ENCODE data around the gene ZCCHC24. TPM values are rescaled to one million over a fixed set of nuclear protein-coding genes. Genes with fewer than 3 reads are reported as not detected.

The ZCCHC24 gene
- total RNA-seq, 4 donors from 2014 or later = 100 to 156 (median 120) TPM

DNA sequence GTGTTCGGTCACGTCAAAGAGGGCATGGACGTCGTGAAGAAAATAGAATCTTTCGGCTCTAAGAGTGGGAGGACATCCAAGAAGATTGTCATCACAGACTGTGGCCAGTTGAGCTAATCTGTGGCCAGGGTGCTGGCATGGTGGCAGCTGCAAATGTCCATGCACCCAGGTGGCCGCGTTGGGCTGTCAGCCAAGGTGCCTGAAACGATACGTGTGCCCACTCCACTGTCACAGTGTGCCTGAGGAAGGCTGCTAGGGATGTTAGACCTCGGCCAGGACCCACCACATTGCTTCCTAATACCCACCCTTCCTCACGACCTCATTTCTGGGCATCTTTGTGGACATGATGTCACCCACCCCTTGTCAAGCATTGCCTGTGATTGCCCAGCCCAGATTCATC, 91.7 kb downstream of the ZCCHC24 start:
- TF ChIP-seq EP300 (IDR thresholded peaks at IDR 0.05) (no peak), POLR2A (IDR thresholded peaks at IDR 0.05; ENCODE audit: low read depth) (no peak), POLR2AphosphoS5 (IDR thresholded peaks at IDR 0.05) (no peak)
- TF ChIP-seq, protein P1, sequence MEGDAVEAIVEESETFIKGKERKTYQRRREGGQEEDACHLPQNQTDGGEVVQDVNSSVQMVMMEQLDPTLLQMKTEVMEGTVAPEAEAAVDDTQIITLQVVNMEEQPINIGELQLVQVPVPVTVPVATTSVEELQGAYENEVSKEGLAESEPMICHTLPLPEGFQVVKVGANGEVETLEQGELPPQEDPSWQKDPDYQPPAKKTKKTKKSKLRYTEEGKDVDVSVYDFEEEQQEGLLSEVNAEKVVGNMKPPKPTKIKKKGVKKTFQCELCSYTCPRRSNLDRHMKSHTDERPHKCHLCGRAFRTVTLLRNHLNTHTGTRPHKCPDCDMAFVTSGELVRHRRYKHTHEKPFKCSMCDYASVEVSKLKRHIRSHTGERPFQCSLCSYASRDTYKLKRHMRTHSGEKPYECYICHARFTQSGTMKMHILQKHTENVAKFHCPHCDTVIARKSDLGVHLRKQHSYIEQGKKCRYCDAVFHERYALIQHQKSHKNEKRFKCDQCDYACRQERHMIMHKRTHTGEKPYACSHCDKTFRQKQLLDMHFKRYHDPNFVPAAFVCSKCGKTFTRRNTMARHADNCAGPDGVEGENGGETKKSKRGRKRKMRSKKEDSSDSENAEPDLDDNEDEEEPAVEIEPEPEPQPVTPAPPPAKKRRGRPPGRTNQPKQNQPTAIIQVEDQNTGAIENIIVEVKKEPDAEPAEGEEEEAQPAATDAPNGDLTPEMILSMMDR (IDR thresholded peaks at IDR 0.05) = no peak
- no peak overlapping the region for H3K4me3 ChIP-seq
- DNase-seq (ENCODE audit: extremely low spot score) = no peak
- peaks cover 51 to 77% (median 67%) of the 10 kb centered on the region in 4 donors for H3K36me3 ChIP-seq
- WGBS = 91% methylated on average over 11 of the region's 11 CpGs
- no peaks in the 10 kb centered on the region for H3K9me3 ChIP-seq
- no peak overlapping the region for H3K27ac ChIP-seq (replicated peaks in 1 of 4)
- H3K4me1 ChIP-seq = peaks cover 5 to 20% (median 12%) of the 10 kb centered on the region in 4 donors
- no peaks in the 10 kb centered on the region for H3K27me3 ChIP-seq
- intact Hi-C loops (cut with DNase I) = no loop called here

DNA sequence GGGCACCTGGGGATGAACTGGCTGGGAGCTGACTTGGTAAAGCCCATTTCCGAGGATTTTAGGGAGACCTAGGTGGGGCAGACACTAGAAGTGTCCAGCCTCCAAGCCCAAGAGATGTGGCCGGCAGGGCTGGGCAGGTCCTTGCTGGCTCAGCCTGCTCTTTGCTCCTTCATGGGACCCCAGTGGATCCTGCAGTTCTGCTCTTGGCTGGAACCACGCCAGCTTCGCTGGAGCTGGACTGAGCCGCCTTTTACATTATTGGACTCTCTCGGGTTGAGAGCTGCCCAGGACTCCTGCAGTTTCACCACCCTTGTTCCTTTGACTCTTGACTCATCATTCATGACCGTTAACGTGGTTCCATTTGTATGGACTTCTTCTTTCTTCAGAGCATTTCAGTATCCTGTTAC, 92.4 kb downstream of the ZCCHC24 start:
- H3K9me3 ChIP-seq = no peaks in the 10 kb centered on the region
- intact Hi-C loops (cut with DNase I) = no loop called here
- peaks cover 51 to 75% (median 67%) of the 10 kb centered on the region in 4 donors for H3K36me3 ChIP-seq
- no peak overlapping the region for H3K4me3 ChIP-seq
- no peak overlapping the region for H3K27ac ChIP-seq (replicated peaks in 1 of 4)
- no peaks in the 10 kb centered on the region for H3K27me3 ChIP-seq
- TF ChIP-seq EP300 (IDR thresholded peaks at IDR 0.05) = no peak
- no peak for TF ChIP-seq POLR2AphosphoS5 (IDR thresholded peaks at IDR 0.05)
- TF ChIP-seq, protein P1 (IDR thresholded peaks at IDR 0.05) = no peak
- no peak for TF ChIP-seq POLR2A (IDR thresholded peaks at IDR 0.05; ENCODE audit: low read depth)
- no peak for DNase-seq (ENCODE audit: extremely low spot score)
- peaks cover 12 to 27% (median 19%) of the 10 kb centered on the region in 4 donors for H3K4me1 ChIP-seq
- WGBS = 88% methylated on average over 7 of the region's 8 CpGs

DNA sequence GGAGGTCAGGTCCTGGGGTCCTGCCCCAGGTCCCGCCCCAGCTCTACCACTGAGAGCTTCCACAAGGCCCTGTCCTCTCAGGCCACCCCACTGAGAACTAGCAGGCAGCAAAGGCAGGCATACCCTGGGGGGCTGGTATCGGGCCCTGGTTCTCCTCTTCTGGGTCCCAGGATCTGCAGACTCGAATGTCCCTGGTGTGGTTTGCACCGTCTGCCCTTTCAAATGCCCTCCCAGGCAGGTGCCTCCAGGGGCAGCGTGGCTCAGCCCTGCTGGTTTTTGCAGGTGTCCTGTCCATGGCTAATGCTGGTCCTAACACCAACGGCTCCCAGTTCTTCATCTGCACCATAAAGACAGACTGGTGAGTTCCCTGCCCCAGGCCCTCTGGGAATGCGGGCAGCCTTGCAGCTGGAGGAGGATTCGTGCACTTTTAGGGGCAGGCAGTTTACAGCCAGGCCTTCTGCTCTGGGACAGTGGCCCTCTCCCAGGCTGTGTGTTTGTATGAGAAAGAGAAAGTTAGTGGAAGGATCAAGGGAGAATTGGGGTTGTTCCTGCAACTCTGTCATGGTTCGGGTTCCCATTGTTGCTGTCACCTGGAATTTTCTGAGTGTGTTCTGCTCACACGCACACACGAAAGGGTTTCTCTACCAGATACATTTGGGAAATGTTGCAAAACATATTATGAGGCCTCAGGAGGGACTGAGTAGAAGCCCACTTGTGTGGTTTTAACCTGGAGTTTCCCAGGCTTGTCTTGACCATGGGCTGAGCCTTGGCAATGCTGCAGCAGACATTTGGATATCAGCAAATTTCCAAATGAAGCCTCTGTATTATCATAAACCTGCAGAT, 93.2 kb downstream of the ZCCHC24 start:
- no peak for DNase-seq (ENCODE audit: extremely low spot score)
- H3K27me3 ChIP-seq = no peaks in the 10 kb centered on the region
- peaks cover 14 to 34% (median 24%) of the 10 kb centered on the region in 4 donors for H3K4me1 ChIP-seq
- intact Hi-C loops (cut with DNase I) = no loop called here
- peaks cover 51 to 75% (median 67%) of the 10 kb centered on the region in 4 donors for H3K36me3 ChIP-seq
- no peak overlapping the region for H3K4me3 ChIP-seq
- 91% methylated on average over 6 of the region's 11 CpGs for WGBS
- no peaks in the 10 kb centered on the region for H3K9me3 ChIP-seq
- no peak overlapping the region for H3K27ac ChIP-seq (replicated peaks in 1 of 4)
- TF ChIP-seq, protein P1 (IDR thresholded peaks at IDR 0.05) = no peak
- TF ChIP-seq POLR2A (IDR thresholded peaks at IDR 0.05; ENCODE audit: low read depth) (no peak), POLR2AphosphoS5 (IDR thresholded peaks at IDR 0.05) (no peak), EP300 (IDR thresholded peaks at IDR 0.05) (no peak)

DNA sequence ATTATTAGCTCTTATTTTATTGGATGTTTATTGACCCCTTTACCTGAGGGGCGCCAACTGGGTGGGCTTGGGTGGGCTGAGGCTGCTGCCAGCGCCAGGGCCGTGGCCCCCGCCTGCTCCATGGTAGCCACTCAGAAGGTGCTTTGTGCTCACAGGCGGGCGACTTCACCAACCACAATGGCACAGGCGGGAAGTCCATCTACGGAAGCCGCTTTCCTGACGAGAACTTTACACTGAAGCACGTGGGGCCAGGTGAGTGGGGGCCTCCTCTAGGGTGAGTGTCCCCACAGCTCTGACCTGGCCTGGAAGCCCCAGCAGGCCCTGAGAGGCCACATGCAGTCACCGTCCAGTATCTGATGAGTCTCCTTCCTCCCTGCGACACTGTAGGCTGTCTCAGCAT, 94.1 kb downstream of the ZCCHC24 start:
- TF ChIP-seq EP300 (IDR thresholded peaks at IDR 0.05) (no peak), POLR2A (IDR thresholded peaks at IDR 0.05; ENCODE audit: low read depth) (no peak), POLR2AphosphoS5 (IDR thresholded peaks at IDR 0.05) (no peak)
- TF ChIP-seq, protein P1 (IDR thresholded peaks at IDR 0.05) = no peak
- 92% methylated on average over 13 of the region's 13 CpGs for WGBS
- intact Hi-C loops (cut with DNase I) = no loop called here
- H3K4me1 ChIP-seq = peaks cover 19 to 41% (median 31%) of the 10 kb centered on the region in 4 donors
- no peak overlapping the region for H3K4me3 ChIP-seq
- no peak for DNase-seq (ENCODE audit: extremely low spot score)
- H3K27me3 ChIP-seq = no peaks in the 10 kb centered on the region
- H3K9me3 ChIP-seq = no peaks in the 10 kb centered on the region
- peaks cover 51 to 74% (median 67%) of the 10 kb centered on the region in 4 donors for H3K36me3 ChIP-seq
- no peak overlapping the region for H3K27ac ChIP-seq (replicated peaks in 1 of 4)

All from esophagus muscularis mucosa (tissue), 4 donors.